ENCODE data around the gene CACNA1B. TPM values are rescaled to one million over a fixed set of nuclear protein-coding genes. Genes with fewer than 3 reads are reported as not detected.
"Not testable (repeated sequence)": the region's sequence is repeated elsewhere in the genome, so short reads cannot be mapped to it uniquely, and the experiment has no call there.

The CACNA1B gene
- total and polyA plus RNA-seq, 8 donors, result 0.16 to 1.3 (median 0.31) TPM

- Histone ChIP-seq H3K9me3 (peaks cover 0 to 2% (median 0%) of the 10 kb centered on the region in 4 donors), H3K27ac (no peak overlapping the region), H3K27me3 (no peaks in the 10 kb centered on the region), H3K4me1 (no peaks in the 10 kb centered on the region), H3K36me3 (no peaks in the 10 kb centered on the region), H3K4me3 (no peak overlapping the region)
- FAIRE-seq, result no peak
- TF ChIP-seq, protein P1, sequence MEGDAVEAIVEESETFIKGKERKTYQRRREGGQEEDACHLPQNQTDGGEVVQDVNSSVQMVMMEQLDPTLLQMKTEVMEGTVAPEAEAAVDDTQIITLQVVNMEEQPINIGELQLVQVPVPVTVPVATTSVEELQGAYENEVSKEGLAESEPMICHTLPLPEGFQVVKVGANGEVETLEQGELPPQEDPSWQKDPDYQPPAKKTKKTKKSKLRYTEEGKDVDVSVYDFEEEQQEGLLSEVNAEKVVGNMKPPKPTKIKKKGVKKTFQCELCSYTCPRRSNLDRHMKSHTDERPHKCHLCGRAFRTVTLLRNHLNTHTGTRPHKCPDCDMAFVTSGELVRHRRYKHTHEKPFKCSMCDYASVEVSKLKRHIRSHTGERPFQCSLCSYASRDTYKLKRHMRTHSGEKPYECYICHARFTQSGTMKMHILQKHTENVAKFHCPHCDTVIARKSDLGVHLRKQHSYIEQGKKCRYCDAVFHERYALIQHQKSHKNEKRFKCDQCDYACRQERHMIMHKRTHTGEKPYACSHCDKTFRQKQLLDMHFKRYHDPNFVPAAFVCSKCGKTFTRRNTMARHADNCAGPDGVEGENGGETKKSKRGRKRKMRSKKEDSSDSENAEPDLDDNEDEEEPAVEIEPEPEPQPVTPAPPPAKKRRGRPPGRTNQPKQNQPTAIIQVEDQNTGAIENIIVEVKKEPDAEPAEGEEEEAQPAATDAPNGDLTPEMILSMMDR (IDR thresholded peaks at IDR 0.05), result no peak
- 59 to 63% methylated on average over 9 of the region's 9 CpGs for WGBS, 2 donors
- intact Hi-C loops (cut with DNase I), result no loop called here
- peak in 3 of 6 donors; percentile 2 to 31 (median 21) for DNase-seq
- ATAC-seq, result no peak
Measured at GRCh38 chr9:138082918-138083636, 205.5 kb downstream of the CACNA1B start.

- intact Hi-C loops (cut with DNase I), result no loop called here
- ATAC-seq (no peak), DNase-seq (peak in 2 of 6 donors; percentile 8 to 13), FAIRE-seq (no peak)
- TF ChIP-seq, protein P1 (IDR thresholded peaks at IDR 0.05), result no peak
- peaks cover 0 to 2% (median 0%) of the 10 kb centered on the region in 4 donors for H3K9me3 ChIP-seq
- no peaks in the 10 kb centered on the region for H3K36me3 ChIP-seq
- 39 to 57% methylated on average over 3 of the region's 3 CpGs for WGBS, 2 donors
- H3K27ac ChIP-seq, result no peak overlapping the region
- no peak overlapping the region for H3K4me3 ChIP-seq
- no peaks in the 10 kb centered on the region for H3K4me1 ChIP-seq
- no peaks in the 10 kb centered on the region for H3K27me3 ChIP-seq
Measured at GRCh38 chr9:138083873-138084272, 206.3 kb downstream of the CACNA1B start.

GRCh38 chr9:138085568-138085967 is 208.0 kb downstream of the CACNA1B start:
- Histone ChIP-seq H3K4me1 (no peaks in the 10 kb centered on the region), H3K9me3 (peaks cover 0 to 2% (median 0%) of the 10 kb centered on the region in 4 donors), H3K27ac (no peak overlapping the region), H3K27me3 (no peaks in the 10 kb centered on the region), H3K36me3 (no peaks in the 10 kb centered on the region), H3K4me3 (no peak overlapping the region)
- ATAC-seq (no peak), DNase-seq (no peak), FAIRE-seq (no peak)
- intact Hi-C loops (cut with DNase I), result no loop called here
- TF ChIP-seq, protein P1 (IDR thresholded peaks at IDR 0.05), result no peak
- 65 to 74% methylated on average over 4 of the region's 4 CpGs for WGBS, 2 donors

DNA sequence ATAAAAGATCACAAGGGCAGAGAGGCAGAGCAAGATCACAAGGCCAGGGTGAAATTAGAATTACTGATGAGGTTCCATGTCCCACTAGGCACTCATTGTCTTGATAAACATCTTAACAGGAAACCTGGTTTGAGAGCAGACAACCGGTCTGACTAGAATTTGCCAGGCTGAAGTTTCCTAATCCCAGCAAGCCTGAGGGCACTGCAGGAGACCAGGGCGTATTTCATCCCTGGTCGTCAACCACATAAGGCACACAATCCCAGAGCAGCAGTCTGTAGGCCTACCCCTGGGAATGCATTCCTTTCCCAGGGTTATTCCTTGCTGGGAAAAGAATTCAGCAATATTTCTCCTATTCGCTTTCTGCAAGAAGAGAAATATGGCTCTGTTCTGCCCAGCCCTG is 214.5 kb downstream of the CACNA1B start:
- DNase-seq; H3K36me3 ChIP-seq; H3K4me1 ChIP-seq; H3K27me3 ChIP-seq; ATAC-seq; H3K9me3 ChIP-seq; intact Hi-C loops (cut with DNase I); H3K4me3 ChIP-seq; FAIRE-seq; H3K27ac ChIP-seq: not testable (repeated sequence)
- 81 to 83% methylated on average over 4 of the region's 4 CpGs for WGBS, 2 donors

GRCh38 chr9:138094028-138094427 is 216.4 kb downstream of the CACNA1B start:
- TF ChIP-seq, protein P1 (IDR thresholded peaks at IDR 0.05), result no peak
- WGBS, 2 donors, result 77 to 82% methylated on average over 5 of the region's 5 CpGs
- no peak for FAIRE-seq
- Histone ChIP-seq H3K4me1 (no peaks in the 10 kb centered on the region), H3K27ac (no peak overlapping the region), H3K27me3 (no peaks in the 10 kb centered on the region), H3K9me3 (no peaks in the 10 kb centered on the region), H3K36me3 (no peaks in the 10 kb centered on the region), H3K4me3 (no peak overlapping the region)
- ATAC-seq, result no peak
- DNase-seq, result no peak
- intact Hi-C loops (cut with DNase I), result no loop called here

Data from pancreas (tissue), 10 donors.